Measurements from ENCODE around the gene UGGT2. TPM values are rescaled to one million over a fixed set of nuclear protein-coding genes. Genes with fewer than 3 reads are reported as not detected.

The UGGT2 gene
- total and polyA plus RNA-seq, 10 donors = 2.6 to 38.9 (median 15.1) TPM

GRCh38 chr13:95898256-95898655 lies 154.9 kb downstream of the UGGT2 start:
- TF ChIP-seq POLR2AphosphoS5 (IDR thresholded peaks at IDR 0.05) (no peak), POLR2A (IDR thresholded peaks at IDR 0.05) (no peak)
- TF ChIP-seq, protein P1, sequence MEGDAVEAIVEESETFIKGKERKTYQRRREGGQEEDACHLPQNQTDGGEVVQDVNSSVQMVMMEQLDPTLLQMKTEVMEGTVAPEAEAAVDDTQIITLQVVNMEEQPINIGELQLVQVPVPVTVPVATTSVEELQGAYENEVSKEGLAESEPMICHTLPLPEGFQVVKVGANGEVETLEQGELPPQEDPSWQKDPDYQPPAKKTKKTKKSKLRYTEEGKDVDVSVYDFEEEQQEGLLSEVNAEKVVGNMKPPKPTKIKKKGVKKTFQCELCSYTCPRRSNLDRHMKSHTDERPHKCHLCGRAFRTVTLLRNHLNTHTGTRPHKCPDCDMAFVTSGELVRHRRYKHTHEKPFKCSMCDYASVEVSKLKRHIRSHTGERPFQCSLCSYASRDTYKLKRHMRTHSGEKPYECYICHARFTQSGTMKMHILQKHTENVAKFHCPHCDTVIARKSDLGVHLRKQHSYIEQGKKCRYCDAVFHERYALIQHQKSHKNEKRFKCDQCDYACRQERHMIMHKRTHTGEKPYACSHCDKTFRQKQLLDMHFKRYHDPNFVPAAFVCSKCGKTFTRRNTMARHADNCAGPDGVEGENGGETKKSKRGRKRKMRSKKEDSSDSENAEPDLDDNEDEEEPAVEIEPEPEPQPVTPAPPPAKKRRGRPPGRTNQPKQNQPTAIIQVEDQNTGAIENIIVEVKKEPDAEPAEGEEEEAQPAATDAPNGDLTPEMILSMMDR (IDR thresholded peaks at IDR 0.05 in 8 of 11, conservative IDR thresholded peaks at IDR 0.05 in 3 of 11) = no peak
- 81 to 96% (median 93%) methylated on average over 1 of the region's 1 CpG for WGBS, 5 donors
- intact Hi-C loops (cut with DNase I; ENCODE audit: low total_unique reads) = no loop called here
- no peaks in the 10 kb centered on the region for H3K9me3 ChIP-seq
- peaks cover 0 to 9% (median 0%) of the 10 kb centered on the region in 6 donors for H3K36me3 ChIP-seq
- no peaks in the 10 kb centered on the region for H3K27me3 ChIP-seq (replicated peaks in 1 of 7)
- H3K4me3 ChIP-seq = no peak overlapping the region
- H3K27ac ChIP-seq = no peak overlapping the region
- H3K4me1 ChIP-seq = no peaks in the 10 kb centered on the region
- DNase-seq = no peak

GRCh38 chr13:95896301-95896700 lies 156.9 kb downstream of the UGGT2 start:
- DNase-seq = no peak
- Histone ChIP-seq H3K4me1 (no peaks in the 10 kb centered on the region), H3K9me3 (no peaks in the 10 kb centered on the region), H3K27ac (no peak overlapping the region), H3K4me3 (no peak overlapping the region), H3K36me3 (peaks cover 0 to 9% (median 0%) of the 10 kb centered on the region in 6 donors), H3K27me3 (replicated peaks in 1 of 7) (no peaks in the 10 kb centered on the region)
- WGBS, 5 donors = 90 to 97% (median 92%) methylated on average over 3 of the region's 3 CpGs
- TF ChIP-seq, protein P1 (IDR thresholded peaks at IDR 0.05 in 8 of 11, conservative IDR thresholded peaks at IDR 0.05 in 3 of 11) = no peak
- TF ChIP-seq POLR2AphosphoS5 (IDR thresholded peaks at IDR 0.05) (no peak), POLR2A (IDR thresholded peaks at IDR 0.05) (no peak)
- intact Hi-C loops (cut with DNase I; ENCODE audit: low total_unique reads) = no loop called here

DNA sequence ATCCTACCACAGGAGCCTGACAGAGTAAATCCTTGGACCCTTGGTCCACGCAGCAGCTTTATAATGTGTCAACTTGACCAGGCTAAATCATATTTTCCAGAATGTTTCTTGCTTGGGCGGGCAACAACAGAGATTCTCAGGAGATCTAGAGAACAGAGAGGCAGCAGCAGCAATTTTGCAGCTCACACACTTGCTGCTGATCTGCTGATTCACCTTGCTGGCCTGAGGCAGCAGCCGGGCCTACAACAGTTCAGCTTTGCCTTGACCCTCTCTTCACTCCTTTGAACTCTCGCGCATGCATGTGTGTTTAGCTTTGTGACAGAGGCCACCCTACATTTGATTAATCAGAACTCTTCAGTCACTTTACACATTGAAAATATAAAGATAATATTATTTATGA lies 159.3 kb downstream of the UGGT2 start:
- H3K36me3 ChIP-seq = peaks cover 0 to 24% (median 0%) of the 10 kb centered on the region in 6 donors
- no peaks in the 10 kb centered on the region for H3K4me1 ChIP-seq
- no peaks in the 10 kb centered on the region for H3K27me3 ChIP-seq (replicated peaks in 1 of 7)
- no peak for DNase-seq
- no peak overlapping the region for H3K27ac ChIP-seq
- intact Hi-C loops (cut with DNase I; ENCODE audit: low total_unique reads) = no loop called here
- H3K4me3 ChIP-seq = no peak overlapping the region
- TF ChIP-seq, protein P1 (IDR thresholded peaks at IDR 0.05 in 8 of 11, conservative IDR thresholded peaks at IDR 0.05 in 3 of 11) = no peak
- no peak for TF ChIP-seq POLR2A (IDR thresholded peaks at IDR 0.05)
- no peak for TF ChIP-seq POLR2AphosphoS5 (IDR thresholded peaks at IDR 0.05)
- WGBS, 5 donors = 92 to 97% (median 94%) methylated on average over 5 of the region's 5 CpGs
- no peaks in the 10 kb centered on the region for H3K9me3 ChIP-seq

- no peaks in the 10 kb centered on the region for H3K27me3 ChIP-seq (replicated peaks in 1 of 7)
- no peaks in the 10 kb centered on the region for H3K9me3 ChIP-seq
- no peak overlapping the region for H3K27ac ChIP-seq
- no peaks in the 10 kb centered on the region for H3K4me1 ChIP-seq
- H3K36me3 ChIP-seq = peaks cover 0 to 26% (median 0%) of the 10 kb centered on the region in 6 donors
- TF ChIP-seq, protein P1 (IDR thresholded peaks at IDR 0.05 in 8 of 11, conservative IDR thresholded peaks at IDR 0.05 in 3 of 11) = no peak
- no peak for TF ChIP-seq POLR2AphosphoS5 (IDR thresholded peaks at IDR 0.05)
- H3K4me3 ChIP-seq = no peak overlapping the region
- no peak for DNase-seq
- intact Hi-C loops (cut with DNase I; ENCODE audit: low total_unique reads) = no loop called here
- WGBS, 5 donors = 73 to 91% (median 80%) methylated on average over 3 of the region's 3 CpGs
These were observed 171.1 kb downstream of the UGGT2 start for GRCh38 chr13:95882121-95882520.
